ENCODE results near the gene VEGFC. TPM values are rescaled to one million over a fixed set of nuclear protein-coding genes. Genes with fewer than 3 reads are reported as not detected.

Gene VEGFC
- total and polyA plus RNA-seq, 7 donors: 2.4 to 11.1 (median 4.8) TPM; not detected in 1

DNA sequence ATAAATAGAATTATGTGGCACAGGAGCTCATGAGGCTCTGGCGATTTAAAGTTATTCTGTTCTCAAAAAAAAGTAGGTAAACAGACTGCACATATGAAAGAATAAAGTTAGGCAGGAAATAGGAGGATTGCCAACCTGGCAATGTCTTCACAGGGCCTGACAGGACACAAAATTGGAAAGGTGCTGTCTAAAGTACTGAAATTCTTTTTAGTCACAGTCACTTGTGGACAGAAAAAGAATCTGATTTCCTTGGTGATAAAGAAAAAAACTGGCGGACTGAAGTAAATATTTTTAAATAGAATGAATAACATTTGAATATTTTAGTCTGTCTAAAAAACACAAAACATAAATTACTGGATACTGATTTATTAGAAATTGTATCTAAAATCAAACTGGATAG, 124.4 kb downstream of the VEGFC start:
- WGBS, 2 donors: 43 to 66% methylated on average over 2 of the region's 2 CpGs
- peaks cover 0 to 6% (median 0%) of the 10 kb centered on the region in 4 donors for H3K4me1 ChIP-seq
- H3K4me3 ChIP-seq: no peak overlapping the region
- DNase-seq: no peak
- H3K27ac ChIP-seq: no peak overlapping the region
- intact Hi-C loops (cut with DNase I): no loop called here
- no peaks in the 10 kb centered on the region for H3K9me3 ChIP-seq
- H3K36me3 ChIP-seq: no peaks in the 10 kb centered on the region
- H3K27me3 ChIP-seq: no peaks in the 10 kb centered on the region
- TF ChIP-seq POLR2AphosphoS5 (IDR thresholded peaks at IDR 0.05): no peak

DNA sequence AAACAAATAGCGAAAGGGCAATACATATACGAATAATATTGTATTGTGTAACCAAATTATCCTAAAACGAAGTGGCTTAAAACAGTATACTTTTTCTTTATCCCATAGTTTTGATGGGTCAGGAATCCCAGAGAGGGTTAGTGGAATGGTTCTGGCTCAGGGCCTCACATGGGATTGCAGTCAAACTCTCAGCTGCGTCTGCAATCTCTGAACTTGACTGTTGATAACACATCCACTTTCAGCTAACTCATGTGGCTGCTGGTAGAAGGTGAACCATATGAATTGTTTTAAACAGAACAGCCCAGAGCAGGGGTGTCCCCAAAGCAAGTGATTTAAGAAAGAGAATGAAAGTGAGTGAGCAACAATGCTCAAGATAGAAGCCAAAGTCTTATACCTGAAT, 127.8 kb downstream of the VEGFC start:
- H3K27ac ChIP-seq: no peak overlapping the region
- intact Hi-C loops (cut with DNase I): no loop called here
- H3K27me3 ChIP-seq: no peaks in the 10 kb centered on the region
- peaks cover 0 to 6% (median 0%) of the 10 kb centered on the region in 4 donors for H3K4me1 ChIP-seq
- DNase-seq: no peak
- no peaks in the 10 kb centered on the region for H3K9me3 ChIP-seq
- H3K36me3 ChIP-seq: no peaks in the 10 kb centered on the region
- H3K4me3 ChIP-seq: no peak overlapping the region
- TF ChIP-seq, protein P1, sequence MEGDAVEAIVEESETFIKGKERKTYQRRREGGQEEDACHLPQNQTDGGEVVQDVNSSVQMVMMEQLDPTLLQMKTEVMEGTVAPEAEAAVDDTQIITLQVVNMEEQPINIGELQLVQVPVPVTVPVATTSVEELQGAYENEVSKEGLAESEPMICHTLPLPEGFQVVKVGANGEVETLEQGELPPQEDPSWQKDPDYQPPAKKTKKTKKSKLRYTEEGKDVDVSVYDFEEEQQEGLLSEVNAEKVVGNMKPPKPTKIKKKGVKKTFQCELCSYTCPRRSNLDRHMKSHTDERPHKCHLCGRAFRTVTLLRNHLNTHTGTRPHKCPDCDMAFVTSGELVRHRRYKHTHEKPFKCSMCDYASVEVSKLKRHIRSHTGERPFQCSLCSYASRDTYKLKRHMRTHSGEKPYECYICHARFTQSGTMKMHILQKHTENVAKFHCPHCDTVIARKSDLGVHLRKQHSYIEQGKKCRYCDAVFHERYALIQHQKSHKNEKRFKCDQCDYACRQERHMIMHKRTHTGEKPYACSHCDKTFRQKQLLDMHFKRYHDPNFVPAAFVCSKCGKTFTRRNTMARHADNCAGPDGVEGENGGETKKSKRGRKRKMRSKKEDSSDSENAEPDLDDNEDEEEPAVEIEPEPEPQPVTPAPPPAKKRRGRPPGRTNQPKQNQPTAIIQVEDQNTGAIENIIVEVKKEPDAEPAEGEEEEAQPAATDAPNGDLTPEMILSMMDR (IDR thresholded peaks at IDR 0.05): no peak
- TF ChIP-seq POLR2AphosphoS5 (IDR thresholded peaks at IDR 0.05) (no peak), EP300 (IDR thresholded peaks at IDR 0.05) (no peak), POLR2A (IDR thresholded peaks at IDR 0.05) (no peak)
- WGBS, 2 donors: 89 to 90% methylated on average over 4 of the region's 4 CpGs

DNA sequence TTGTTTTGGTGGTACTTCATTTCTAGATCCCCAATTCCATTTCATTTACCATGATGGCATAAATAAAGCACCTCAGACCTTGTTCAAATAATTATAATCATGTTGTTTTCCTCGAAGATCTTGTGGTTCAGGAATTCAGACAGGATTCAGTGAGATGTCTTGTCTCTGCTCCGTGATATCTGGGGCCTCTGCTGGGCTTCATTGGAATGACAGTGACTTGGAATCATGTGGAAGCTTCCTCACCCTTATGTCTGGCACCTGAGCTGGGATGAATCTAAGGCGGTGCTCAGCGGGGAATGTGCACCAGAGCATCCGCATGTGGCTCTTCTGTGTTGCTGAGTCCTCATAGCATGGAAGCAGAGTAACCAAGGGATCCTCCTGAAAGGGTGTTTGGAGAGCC, 132.2 kb downstream of the VEGFC start:
- intact Hi-C loops (cut with DNase I): no loop called here
- DNase-seq: no peak
- Histone ChIP-seq H3K9me3 (no peaks in the 10 kb centered on the region), H3K4me3 (no peak overlapping the region), H3K27ac (no peak overlapping the region), H3K36me3 (no peaks in the 10 kb centered on the region), H3K4me1 (no peaks in the 10 kb centered on the region), H3K27me3 (no peaks in the 10 kb centered on the region)
- no peak for TF ChIP-seq POLR2A (IDR thresholded peaks at IDR 0.05)
- TF ChIP-seq, protein P1 (IDR thresholded peaks at IDR 0.05): no peak
- TF ChIP-seq POLR2AphosphoS5 (IDR thresholded peaks at IDR 0.05): no peak
- no peak for TF ChIP-seq EP300 (IDR thresholded peaks at IDR 0.05)
- 72 to 83% methylated on average over 5 of the region's 5 CpGs for WGBS, 2 donors

DNA sequence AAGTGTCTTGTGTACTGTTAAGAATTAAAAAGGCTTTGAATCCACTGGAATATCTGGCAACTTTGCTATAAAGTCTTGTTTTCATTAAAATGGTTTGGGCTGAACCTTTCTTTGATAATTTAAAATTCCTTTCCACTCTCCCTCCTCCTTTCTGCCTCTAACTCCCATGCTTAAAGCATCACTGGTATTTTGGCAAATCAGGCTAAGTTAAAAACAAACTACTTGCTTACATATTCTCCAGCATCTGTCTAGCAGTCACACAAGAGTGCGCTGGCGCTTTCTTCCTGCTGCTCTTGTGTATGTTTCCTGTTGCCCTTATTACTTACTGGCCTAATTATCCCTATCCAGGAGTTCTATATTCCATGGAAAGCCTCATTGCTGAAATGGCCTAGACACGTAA, 136.6 kb downstream of the VEGFC start:
- H3K27me3 ChIP-seq: no peaks in the 10 kb centered on the region
- no peaks in the 10 kb centered on the region for H3K9me3 ChIP-seq
- no peaks in the 10 kb centered on the region for H3K36me3 ChIP-seq
- H3K4me1 ChIP-seq: peaks cover 0 to 18% (median 7%) of the 10 kb centered on the region in 4 donors
- intact Hi-C loops (cut with DNase I): no loop called here
- no peak for DNase-seq
- WGBS, 2 donors: 83 to 91% methylated on average over 3 of the region's 3 CpGs
- H3K4me3 ChIP-seq: no peak overlapping the region
- H3K27ac ChIP-seq: no peak overlapping the region
- TF ChIP-seq POLR2AphosphoS5 (IDR thresholded peaks at IDR 0.05) (no peak), EP300 (IDR thresholded peaks at IDR 0.05) (no peak), POLR2A (IDR thresholded peaks at IDR 0.05) (no peak)
- TF ChIP-seq, protein P1 (IDR thresholded peaks at IDR 0.05): no peak

DNA sequence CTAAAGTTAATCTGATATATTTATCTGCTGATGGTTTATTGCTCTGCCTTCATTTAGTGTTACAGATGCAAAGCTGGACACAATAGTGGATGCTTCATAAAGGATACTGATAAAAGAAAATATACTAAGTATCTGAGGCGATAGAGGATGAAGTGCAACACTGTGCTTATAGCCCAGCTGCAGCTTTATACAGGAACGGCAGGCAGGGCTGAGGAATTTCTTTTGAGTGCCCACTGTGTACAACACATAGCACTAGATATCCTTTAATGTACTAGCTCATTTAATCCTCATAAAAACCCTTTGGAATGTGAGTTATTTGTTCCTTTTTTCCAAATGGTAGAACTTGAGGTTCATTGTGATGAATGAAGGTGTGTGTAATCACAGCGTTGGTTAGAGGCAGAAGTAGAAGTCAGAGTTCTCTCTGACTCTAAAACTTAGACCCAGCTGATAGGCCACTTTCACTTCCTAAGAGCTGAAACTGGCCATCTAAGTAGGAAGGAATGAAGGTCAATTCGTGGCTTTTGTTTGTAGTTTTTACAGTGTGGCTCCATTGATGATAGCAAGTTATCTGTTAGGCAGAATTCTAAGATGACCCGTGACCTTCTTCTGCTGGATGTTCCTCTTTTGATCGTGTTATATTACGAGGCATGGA, 138.0 kb downstream of the VEGFC start:
- no peaks in the 10 kb centered on the region for H3K9me3 ChIP-seq
- 75 to 79% methylated on average over 7 of the region's 7 CpGs for WGBS, 2 donors
- intact Hi-C loops (cut with DNase I): no loop called here
- no peak overlapping the region for H3K27ac ChIP-seq
- no peaks in the 10 kb centered on the region for H3K36me3 ChIP-seq
- H3K4me1 ChIP-seq: peaks cover 0 to 18% (median 7%) of the 10 kb centered on the region in 4 donors
- TF ChIP-seq, protein P1 (IDR thresholded peaks at IDR 0.05): no peak
- no peak for TF ChIP-seq POLR2A (IDR thresholded peaks at IDR 0.05)
- TF ChIP-seq EP300 (IDR thresholded peaks at IDR 0.05): no peak
- no peak overlapping the region for H3K4me3 ChIP-seq
- DNase-seq: no peak
- no peaks in the 10 kb centered on the region for H3K27me3 ChIP-seq
